Measurements from ENCODE around the gene UST.

DNA sequence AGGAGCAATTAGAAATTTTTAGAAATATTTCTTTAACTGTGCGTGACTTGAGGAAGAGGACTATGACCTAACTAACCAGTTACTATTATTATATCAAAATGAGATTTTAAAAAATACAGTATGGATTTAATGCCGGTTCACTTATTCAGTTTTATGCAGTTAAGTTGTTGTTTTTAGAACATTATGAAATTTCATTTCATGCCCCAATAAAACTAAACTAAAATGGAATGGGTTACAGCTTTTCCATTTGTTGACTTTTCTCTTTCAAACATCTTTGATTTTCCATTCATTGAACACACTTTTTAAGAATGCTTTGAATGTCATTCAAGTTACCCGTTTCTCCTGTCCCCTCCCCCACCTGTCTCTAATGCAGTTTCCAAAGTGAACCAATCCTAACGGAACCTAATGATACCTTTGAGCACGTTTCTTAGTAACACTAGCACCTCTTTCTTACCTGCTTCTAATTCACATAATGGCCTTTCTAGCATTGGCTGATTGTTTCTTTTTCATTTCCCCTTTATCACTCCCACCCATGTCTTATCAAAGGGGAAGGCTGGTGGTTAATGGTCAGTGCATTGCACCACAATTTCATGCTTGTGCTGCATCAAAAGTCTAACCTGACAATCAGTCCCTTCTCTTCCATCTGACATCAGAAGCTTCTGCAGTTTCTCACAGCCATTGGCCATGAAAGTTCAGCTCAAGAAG is 308.5 kb downstream of the UST start:
- TF ChIP-seq, protein P1, sequence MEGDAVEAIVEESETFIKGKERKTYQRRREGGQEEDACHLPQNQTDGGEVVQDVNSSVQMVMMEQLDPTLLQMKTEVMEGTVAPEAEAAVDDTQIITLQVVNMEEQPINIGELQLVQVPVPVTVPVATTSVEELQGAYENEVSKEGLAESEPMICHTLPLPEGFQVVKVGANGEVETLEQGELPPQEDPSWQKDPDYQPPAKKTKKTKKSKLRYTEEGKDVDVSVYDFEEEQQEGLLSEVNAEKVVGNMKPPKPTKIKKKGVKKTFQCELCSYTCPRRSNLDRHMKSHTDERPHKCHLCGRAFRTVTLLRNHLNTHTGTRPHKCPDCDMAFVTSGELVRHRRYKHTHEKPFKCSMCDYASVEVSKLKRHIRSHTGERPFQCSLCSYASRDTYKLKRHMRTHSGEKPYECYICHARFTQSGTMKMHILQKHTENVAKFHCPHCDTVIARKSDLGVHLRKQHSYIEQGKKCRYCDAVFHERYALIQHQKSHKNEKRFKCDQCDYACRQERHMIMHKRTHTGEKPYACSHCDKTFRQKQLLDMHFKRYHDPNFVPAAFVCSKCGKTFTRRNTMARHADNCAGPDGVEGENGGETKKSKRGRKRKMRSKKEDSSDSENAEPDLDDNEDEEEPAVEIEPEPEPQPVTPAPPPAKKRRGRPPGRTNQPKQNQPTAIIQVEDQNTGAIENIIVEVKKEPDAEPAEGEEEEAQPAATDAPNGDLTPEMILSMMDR (optimal IDR thresholded peaks at IDR 0.05 in 1 of 3, IDR thresholded peaks at IDR 0.05 in 1 of 3, conservative IDR thresholded peaks at IDR 0.05 in 1 of 3; ENCODE audit: extremely low read depth in 1 of 3, insufficient read depth in 2 of 3, low read length in 3 of 3): no peak
- TF ChIP-seq EZH2 (IDR thresholded peaks at IDR 0.05; ENCODE audit: low read length): no peak
